HG03175 (cell line): ENCODE data around the gene ZFAND2A.
"Not testable (repeated sequence)": the region's sequence is repeated elsewhere in the genome, so short reads cannot be mapped to it uniquely, and the experiment has no call there.

Source experiments
- ATAC-seq: cut with Tn5 transposase; IDR thresholded peaks from one replicate; pipeline ENCODE4 v1.9.1; 2021; ENCODE audit warnings: mild to moderate bottlenecking, moderate library complexity; ENCODE audit not compliant: unreplicated experiment

The ZFAND2A gene

GRCh38 chr7:1154172-1154739 lies 5.7 kb downstream of the ZFAND2A start:
- ATAC-seq: no peak

- ATAC-seq: no peak
Measured at GRCh38 chr7:1152492-1152891, 7.5 kb downstream of the ZFAND2A start.

DNA sequence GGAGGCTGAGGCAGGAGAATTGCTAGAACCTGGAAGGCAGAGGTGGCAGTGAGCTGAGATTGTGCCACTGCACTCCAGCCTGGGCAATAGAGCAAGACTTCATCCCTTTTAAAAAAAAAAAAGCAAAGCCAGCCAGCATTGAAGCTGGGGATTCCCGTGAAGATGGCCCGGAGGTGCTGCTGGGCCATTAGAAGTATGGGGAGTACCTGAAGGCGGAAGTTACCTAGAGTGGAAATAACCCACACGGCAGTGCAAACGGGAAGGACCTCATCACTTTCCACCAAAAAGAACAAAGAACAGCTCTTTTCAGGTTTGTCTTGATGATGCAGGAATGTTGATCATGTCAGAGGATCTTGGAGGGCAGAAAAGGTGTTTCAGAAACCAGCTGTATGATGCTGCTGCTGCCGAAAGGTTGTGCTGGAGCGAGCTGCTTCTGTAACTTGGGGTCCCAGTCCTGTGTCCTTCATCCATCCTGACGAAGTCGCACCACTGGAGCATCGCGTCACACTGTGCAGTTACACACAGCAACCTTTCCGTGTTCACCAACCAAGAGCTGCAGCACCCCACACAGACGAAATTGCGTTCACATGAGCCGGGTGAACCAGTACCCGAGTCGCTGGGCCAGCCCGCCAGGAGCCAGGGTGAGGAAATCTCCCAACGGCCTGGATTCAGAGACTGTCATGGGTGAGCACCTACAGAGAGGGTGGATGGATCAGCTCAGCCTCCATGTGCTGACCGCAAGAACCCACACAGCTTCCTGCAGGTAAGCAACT lies 8.2 kb downstream of the ZFAND2A start:
- no peak for ATAC-seq

GRCh38 chr7:1151156-1151555 lies 8.8 kb downstream of the ZFAND2A start:
- no peak for ATAC-seq

- ATAC-seq: no peak
Measured at GRCh38 chr7:1150400-1151002, 9.5 kb downstream of the ZFAND2A start.

DNA sequence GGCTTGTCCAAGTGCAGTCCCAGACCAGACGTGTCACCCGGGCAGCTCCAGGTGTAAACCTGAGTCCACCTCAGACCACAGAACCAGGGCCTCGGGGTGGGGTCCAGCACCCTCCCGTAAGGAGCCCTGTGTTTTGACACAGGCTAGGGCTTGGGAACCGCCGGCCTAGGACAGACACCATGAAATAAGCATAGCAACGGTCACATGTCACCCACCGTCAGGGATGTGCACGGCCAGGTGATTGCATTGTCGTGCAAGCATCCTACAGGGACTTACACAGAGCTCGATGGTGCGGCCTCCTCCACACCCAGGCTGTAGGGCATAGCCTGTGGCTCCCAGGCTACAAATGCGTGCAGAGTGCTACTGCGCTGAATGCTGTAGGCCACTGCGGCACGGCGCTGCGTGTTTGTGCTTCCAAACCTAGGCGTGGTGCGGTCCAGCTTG lies 10.6 kb downstream of the ZFAND2A start:
- ATAC-seq: no peak

- not testable (repeated sequence) for ATAC-seq
Measured at GRCh38 chr7:1147873-1148272, 12.1 kb downstream of the ZFAND2A start.

GRCh38 chr7:1144269-1144771 lies 15.7 kb downstream of the ZFAND2A start:
- ATAC-seq: no peak

- ATAC-seq: not testable (repeated sequence)
Measured at GRCh38 chr7:1143031-1143430, 17.0 kb downstream of the ZFAND2A start.

DNA sequence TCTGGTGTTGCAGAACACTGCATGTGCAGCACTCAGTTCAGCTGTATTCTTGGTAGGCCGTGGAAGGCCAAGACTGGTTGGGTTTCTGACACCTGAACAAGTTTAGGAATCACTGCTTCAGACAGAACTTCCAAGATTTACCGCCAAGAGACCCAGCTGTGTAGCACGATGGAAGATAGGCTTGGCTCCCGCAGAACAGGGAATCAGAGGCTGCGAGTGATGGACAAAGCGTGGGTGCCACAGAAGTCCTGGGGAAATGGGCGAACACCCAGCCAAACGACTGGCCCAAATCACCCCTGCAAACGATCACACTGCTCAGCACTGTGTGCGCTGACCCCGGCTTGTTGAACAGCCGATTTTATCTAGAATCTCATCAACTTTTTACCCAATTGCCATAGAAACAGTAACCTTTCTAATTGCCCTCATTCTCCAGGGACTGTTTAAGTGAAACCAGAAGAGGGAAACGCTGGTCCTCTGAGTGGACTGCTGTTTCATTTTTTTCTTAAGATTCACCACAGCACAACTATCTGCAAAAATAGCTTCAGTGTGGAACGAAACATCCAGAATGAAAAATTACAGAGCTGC lies 17.9 kb downstream of the ZFAND2A start:
- no peak for ATAC-seq

- no peak for ATAC-seq
Measured at GRCh38 chr7:1141651-1142050, 18.3 kb downstream of the ZFAND2A start.

- ATAC-seq: no peak
Measured at GRCh38 chr7:1140476-1141104, 19.4 kb downstream of the ZFAND2A start.

- ATAC-seq: peak; percentile 66
Measured at GRCh38 chr7:1137517-1138167, 22.4 kb downstream of the ZFAND2A start.

DNA sequence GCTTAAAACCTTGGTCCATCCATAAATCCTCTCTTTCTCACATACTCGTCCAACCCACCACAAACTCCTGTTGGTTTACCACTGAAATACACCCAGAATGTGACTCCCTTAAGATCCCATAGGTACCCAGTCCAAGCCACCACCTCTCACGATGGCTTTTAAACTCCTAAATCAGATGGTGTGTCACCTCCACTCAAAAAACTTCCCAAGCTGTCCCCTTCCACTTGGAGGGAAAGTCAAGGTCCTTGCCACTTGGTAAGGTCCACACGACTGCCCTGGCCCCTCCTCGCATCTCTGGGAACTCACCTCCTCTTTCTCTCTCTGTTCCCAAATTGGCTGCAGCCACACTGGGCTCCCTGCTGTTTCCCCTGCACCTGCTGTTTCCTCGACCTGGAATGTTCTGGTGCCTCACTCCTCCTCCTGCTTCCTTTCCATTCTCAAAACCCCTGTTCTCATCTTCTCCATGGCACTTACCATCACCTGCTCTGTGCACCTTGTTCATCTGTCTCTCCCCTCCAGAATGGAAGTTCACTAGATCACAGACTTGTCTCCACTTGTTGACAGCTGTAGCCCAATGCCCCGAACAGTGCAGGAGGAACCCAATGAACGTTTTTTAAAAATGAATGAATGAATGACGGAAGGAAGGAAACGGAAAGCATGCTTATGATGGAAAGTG lies 23.0 kb downstream of the ZFAND2A start:
- ATAC-seq: no peak

DNA sequence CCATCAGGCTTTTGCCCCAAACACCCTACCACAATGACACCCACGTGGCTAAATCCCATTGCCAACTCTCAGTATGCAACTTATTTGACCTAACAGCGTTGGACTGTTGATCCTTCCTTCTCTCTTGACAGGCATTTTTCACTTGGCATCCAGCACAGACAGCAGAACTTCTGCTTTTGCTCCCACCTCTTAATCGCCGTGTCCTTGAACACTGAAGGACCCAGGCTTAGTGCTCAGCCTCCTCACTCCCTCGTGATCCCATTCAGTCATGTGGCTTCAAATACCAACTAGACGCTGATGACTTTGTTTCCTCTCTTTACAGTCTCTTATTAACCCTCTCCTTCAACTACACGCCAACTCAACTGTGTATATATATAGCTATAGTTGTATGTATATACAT lies 25.0 kb downstream of the ZFAND2A start:
- no peak for ATAC-seq

- ATAC-seq: no peak
Measured at GRCh38 chr7:1131471-1132265, 28.3 kb downstream of the ZFAND2A start.

DNA sequence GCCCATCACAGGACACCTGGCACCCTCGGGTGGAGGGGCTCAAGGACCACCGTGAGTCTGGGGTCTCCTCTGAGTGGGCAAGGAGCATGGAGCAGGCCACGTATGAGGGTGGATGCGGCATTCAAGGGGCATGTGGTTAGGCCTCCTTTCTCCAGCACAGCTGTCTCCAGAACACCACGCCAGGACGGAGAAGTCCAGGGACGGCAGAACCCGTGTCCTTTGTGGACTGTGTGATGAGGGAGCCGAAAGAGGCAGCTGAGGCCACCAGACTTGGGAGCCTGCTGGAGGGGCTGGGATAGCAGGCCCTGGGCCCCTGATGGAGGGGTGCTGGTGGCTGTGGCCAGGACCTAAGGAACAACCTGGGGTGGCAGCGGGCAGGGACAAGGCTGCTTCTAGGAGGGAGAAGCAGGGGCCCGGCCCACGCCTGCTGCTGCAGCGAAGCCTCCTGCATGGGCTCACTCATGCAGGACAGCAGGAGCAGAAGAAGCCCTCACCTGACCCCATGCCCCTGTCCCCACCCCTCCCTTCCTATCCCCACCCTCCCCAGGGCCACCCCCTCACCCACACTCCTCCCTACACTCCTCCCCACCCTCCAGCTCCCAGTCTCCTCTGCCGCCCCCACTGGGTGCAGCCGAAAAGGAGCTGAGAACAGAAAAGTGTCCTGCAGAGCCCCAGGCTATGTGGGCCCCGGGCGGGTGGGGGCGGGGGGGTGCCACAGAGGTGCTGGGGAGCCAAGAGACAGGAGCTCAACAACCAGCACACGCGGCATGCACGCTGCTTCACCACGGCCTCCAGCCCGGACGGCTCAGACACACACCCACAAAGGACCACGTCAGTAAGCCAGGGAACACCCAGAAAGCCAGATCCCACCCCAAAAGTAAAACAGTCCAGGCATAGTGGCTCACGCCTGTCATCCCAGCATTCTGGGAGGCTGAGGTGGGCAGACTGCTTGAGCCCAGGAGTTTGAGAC lies 29.7 kb downstream of the ZFAND2A start:
- ATAC-seq: no peak

DNA sequence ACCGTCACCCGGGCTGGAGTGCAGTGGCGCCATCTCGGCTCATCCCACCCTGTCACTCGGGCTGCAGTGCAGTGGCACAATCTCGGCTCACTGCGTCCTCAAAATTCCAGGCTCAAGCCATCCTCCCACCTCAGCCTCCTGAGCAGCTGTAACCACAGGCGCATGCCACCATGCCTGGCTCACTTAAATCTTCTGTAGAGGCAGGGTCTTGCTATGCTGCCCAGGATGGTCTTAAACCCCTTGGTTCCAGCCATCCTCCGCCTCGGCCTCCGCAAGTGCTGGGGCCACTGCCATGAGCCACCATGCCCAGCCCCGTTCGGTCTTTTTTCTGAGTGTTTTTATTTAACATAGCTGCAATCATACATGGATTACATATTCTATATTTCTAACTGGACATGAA lies 30.6 kb downstream of the ZFAND2A start:
- ATAC-seq: no peak
